MM.1S (cell line): ENCODE measurements around the gene ACTN4.

Source experiments
- DNase-seq: peaks from one replicate; pipeline ENCODE4 v3.0.0-alpha.2; 2015
- H2AFZ ChIP-seq: fragments of 300-600 bp; sonication (generic); 2 replicates; pipeline ENCODE4 v1.6.0; 2016; ENCODE audit warnings: antibody characterized with exemption, low read length
- H3F3A ChIP-seq: fragments of 300-600 bp; sonication (generic); 2 replicates; pipeline ENCODE4 v1.6.1; 2016; ENCODE audit warnings: mild to moderate bottlenecking, antibody characterized with exemption, low read length, moderate library complexity, mixed read lengths; ENCODE audit not compliant: insufficient read depth
- H3K27ac ChIP-seq: fragments of 300-600 bp; sonication (generic); 2 replicates; pipeline ENCODE4 v1.5.1; 2016; ENCODE audit warnings: mild to moderate bottlenecking, low read length
- H3K27me3 ChIP-seq: fragments of 300-600 bp; sonication (generic); replicated peaks from 2 replicates; pipeline ENCODE4 v1.6.0; 2016; ENCODE audit warnings: low read length; ENCODE audit not compliant: insufficient read depth
- H3K36me3 ChIP-seq: fragments of 300-600 bp; sonication (generic); replicated peaks from 2 replicates; pipeline ENCODE4 v1.6.1; 2016; ENCODE audit warnings: mild to moderate bottlenecking, low read length, mixed read lengths; ENCODE audit not compliant: insufficient read depth
- H3K4me1 ChIP-seq: fragments of 300-600 bp; sonication (generic); 2 replicates; pipeline ENCODE4 v1.6.1; 2016; ENCODE audit warnings: low read length, mixed read lengths
- H3K4me2 ChIP-seq: fragments of 300-600 bp; sonication (generic); 2 replicates; pipeline ENCODE4 v1.6.0; 2016; ENCODE audit warnings: low read depth, low read length
- H3K4me3 ChIP-seq: fragments of 300-600 bp; sonication (generic); 2 replicates; pipeline ENCODE4 v1.5.1; 2016; ENCODE audit warnings: low read length, mixed read lengths
- H3K79me2 ChIP-seq: fragments of 300-600 bp; sonication (generic); 2 replicates; pipeline ENCODE4 v1.6.1; 2016; ENCODE audit warnings: mixed run types, low read length, mixed read lengths
- H3K9ac ChIP-seq: fragments of 300-600 bp; sonication (generic); 2 replicates; pipeline ENCODE4 v1.6.1; 2016; ENCODE audit warnings: low read length, mixed read lengths
- H3K9me2 ChIP-seq: fragments of 300-600 bp; sonication (generic); replicated peaks from 2 replicates; pipeline ENCODE4 v1.6.1; 2016; ENCODE audit warnings: mild to moderate bottlenecking, low read length, mixed read lengths; ENCODE audit not compliant: insufficient read depth
- H3K9me3 ChIP-seq: fragments of 300-600 bp; sonication (generic); replicated peaks from 2 replicates; pipeline ENCODE4 v1.6.1; 2016; ENCODE audit warnings: mild to moderate bottlenecking, low read length, mixed read lengths; ENCODE audit not compliant: insufficient read depth
- H4K20me1 ChIP-seq: fragments of 300-600 bp; sonication (generic); 2 replicates; pipeline ENCODE4 v1.6.1; 2016; ENCODE audit warnings: mild to moderate bottlenecking, low read length, moderate library complexity, mixed read lengths; ENCODE audit not compliant: insufficient read depth
- EZH2 ChIP-seq: fragments of 300-600 bp; sonication (generic); optimal IDR thresholded peaks from 2 replicates; pipeline ENCODE3; 2017; ENCODE audit warnings: low read depth, mild to moderate bottlenecking, antibody characterized with exemption, low read length, mixed read lengths
- EZH2phosphoT487 ChIP-seq: fragments of 300-600 bp; sonication (generic); IDR thresholded peaks from 2 replicates; pipeline ENCODE4 v1.6.1; 2018; ENCODE audit warnings: antibody characterized with exemption, low read length
- TF ChIP-seq, protein P1 (sequence below): fragments of 300-600 bp; sonication (generic); IDR thresholded peaks from 2 replicates; pipeline ENCODE4 v1.5.1; 2016; ENCODE audit warnings: antibody characterized with exemption, low read length, mixed read lengths

The ACTN4 gene

DNA sequence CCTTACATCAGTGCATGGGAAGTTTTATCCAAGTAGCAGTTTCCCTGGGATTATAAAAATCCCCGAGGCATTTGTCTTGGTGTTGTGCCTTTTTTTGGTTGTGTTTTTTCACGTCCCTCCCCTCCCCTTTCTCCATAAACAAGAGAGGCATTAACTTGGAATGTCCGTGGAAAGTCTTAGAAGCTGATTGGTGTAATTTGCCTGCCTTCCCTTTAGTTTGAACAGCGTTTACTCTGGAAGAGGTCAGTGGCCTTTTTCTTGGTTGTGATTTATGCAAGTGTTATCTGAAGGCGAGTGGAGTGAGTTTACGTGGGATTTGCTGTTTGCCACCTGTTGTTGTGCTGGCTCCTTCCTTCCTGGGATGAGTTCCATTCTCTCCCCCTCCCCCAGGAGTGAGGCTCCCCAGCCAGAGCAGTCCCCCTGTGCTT lies 7.2 kb downstream of the ACTN4 start:
- no peak overlapping the region for H3K27ac ChIP-seq
- H3K4me1 ChIP-seq: peaks cover 24% of the 10 kb centered on the region
- H4K20me1 ChIP-seq: peaks cover 32% of the 10 kb centered on the region
- H3K4me2 ChIP-seq: no peak overlapping the region
- 0 out of 2 replicates have a peak, but pooled peaks cover 5% of the 10 kb centered on the region for H3F3A ChIP-seq
- no peaks in the 10 kb centered on the region for H3K36me3 ChIP-seq
- H3K79me2 ChIP-seq: peaks cover 100% of the 10 kb centered on the region
- no peaks in the 10 kb centered on the region for H3K27me3 ChIP-seq
- TF ChIP-seq EZH2phosphoT487: no peak
- TF ChIP-seq, protein P1, sequence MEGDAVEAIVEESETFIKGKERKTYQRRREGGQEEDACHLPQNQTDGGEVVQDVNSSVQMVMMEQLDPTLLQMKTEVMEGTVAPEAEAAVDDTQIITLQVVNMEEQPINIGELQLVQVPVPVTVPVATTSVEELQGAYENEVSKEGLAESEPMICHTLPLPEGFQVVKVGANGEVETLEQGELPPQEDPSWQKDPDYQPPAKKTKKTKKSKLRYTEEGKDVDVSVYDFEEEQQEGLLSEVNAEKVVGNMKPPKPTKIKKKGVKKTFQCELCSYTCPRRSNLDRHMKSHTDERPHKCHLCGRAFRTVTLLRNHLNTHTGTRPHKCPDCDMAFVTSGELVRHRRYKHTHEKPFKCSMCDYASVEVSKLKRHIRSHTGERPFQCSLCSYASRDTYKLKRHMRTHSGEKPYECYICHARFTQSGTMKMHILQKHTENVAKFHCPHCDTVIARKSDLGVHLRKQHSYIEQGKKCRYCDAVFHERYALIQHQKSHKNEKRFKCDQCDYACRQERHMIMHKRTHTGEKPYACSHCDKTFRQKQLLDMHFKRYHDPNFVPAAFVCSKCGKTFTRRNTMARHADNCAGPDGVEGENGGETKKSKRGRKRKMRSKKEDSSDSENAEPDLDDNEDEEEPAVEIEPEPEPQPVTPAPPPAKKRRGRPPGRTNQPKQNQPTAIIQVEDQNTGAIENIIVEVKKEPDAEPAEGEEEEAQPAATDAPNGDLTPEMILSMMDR: no peak
- no peak for TF ChIP-seq EZH2
- H3K9ac ChIP-seq: no peak overlapping the region
- H3K9me2 ChIP-seq: no peaks in the 10 kb centered on the region
- no peak for DNase-seq
- no peak overlapping the region for H3K4me3 ChIP-seq
- no peaks in the 10 kb centered on the region for H3K9me3 ChIP-seq
- H2AFZ ChIP-seq: no peak overlapping the region

DNA sequence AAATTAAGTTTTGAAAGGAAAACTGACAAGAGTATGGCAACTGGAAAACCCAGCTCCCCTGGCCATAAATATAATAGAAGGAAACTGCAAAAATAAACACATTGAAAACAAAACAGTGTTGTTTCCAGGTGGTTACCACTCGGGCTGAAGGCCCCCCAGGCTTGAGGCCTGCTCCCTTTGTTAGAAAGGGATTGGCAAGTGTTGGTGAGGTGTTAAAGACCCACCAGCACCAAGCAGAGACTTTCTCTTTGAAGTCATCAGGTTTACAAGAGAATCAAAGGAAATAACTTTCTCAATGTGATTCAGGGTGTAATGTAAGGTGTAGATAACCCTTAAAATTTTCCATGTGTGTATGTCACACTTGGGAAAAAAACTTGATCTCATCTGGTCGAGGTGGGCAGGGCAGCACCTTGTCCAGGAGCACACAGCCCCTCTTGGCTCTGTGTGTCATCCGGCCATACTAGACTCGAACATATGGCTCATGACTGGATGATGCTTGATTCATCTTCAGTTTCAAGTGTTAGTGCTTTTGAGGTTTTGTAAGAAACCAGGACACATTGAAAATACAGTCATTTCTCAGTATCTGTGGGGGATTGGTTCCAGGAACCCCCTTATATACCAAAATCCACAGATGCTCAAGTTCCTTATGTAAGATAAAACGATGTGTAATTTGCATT lies 7.8 kb downstream of the ACTN4 start:
- peaks cover 19% of the 10 kb centered on the region for H3K4me1 ChIP-seq
- peaks cover 100% of the 10 kb centered on the region for H3K79me2 ChIP-seq
- H3K9ac ChIP-seq: no peak overlapping the region
- H4K20me1 ChIP-seq: peaks cover 30% of the 10 kb centered on the region
- H3K36me3 ChIP-seq: no peaks in the 10 kb centered on the region
- TF ChIP-seq EZH2phosphoT487 (no peak), EZH2 (no peak)
- TF ChIP-seq, protein P1: no peak
- no peak overlapping the region for H3K4me3 ChIP-seq
- no peaks in the 10 kb centered on the region for H3K9me2 ChIP-seq
- H3K9me3 ChIP-seq: no peaks in the 10 kb centered on the region
- H3K27ac ChIP-seq: no peak overlapping the region
- H2AFZ ChIP-seq: no peak overlapping the region
- H3K27me3 ChIP-seq: no peaks in the 10 kb centered on the region
- no peak for DNase-seq
- H3F3A ChIP-seq: 0 out of 2 replicates have a peak, but pooled peaks cover 5% of the 10 kb centered on the region
- H3K4me2 ChIP-seq: no peak overlapping the region

GRCh38 chr19:38656171-38656981 lies 8.9 kb downstream of the ACTN4 start:
- no peak for DNase-seq
- H2AFZ ChIP-seq: no peak overlapping the region
- no peak overlapping the region for H3K9ac ChIP-seq
- no peaks in the 10 kb centered on the region for H3K9me3 ChIP-seq
- H3K27ac ChIP-seq: no peak overlapping the region
- H3K27me3 ChIP-seq: no peaks in the 10 kb centered on the region
- 0 out of 2 replicates have a peak, but pooled peaks cover 5% of the 10 kb centered on the region for H3F3A ChIP-seq
- peaks cover 27% of the 10 kb centered on the region for H4K20me1 ChIP-seq
- H3K36me3 ChIP-seq: no peaks in the 10 kb centered on the region
- H3K79me2 ChIP-seq: peaks cover 100% of the 10 kb centered on the region
- H3K9me2 ChIP-seq: no peaks in the 10 kb centered on the region
- peaks cover 16% of the 10 kb centered on the region for H3K4me1 ChIP-seq
- no peak overlapping the region for H3K4me3 ChIP-seq
- H3K4me2 ChIP-seq: no peak overlapping the region
- TF ChIP-seq EZH2: no peak
- TF ChIP-seq EZH2phosphoT487: no peak
- TF ChIP-seq, protein P1: no peak
